Right lobe of liver (tissue), 4 donors: ENCODE data around the gene PRDX6.

ENCODE experiments used
- POLR2A ChIP-seq: fragments of 450-650 bp; IDR thresholded peaks from one replicate; pipeline ENCODE4 v1.6.1; 2017; ENCODE audit warnings: antibody characterized with exemption, mild to moderate bottlenecking
- TF ChIP-seq, protein P1 (sequence below), 4 donors: fragments of 200-600 bp in 3 of 4; fragments of 450-650 bp in 1 of 4; IDR thresholded peaks; one replicate each; pipeline versions ENCODE4 v1.5.1 to v1.8.0; 2016 to 2022; ENCODE audit warnings: antibody characterized with exemption in 4 of 4, mild to moderate bottlenecking in 2 of 4
- donor health status: DM: no; HTN: no; CAD: no.
- donor health status: DM: no; HTN: no; CAD: no.
- donor health status: DM: no; HTN: yes; CAD: no.

DNA sequence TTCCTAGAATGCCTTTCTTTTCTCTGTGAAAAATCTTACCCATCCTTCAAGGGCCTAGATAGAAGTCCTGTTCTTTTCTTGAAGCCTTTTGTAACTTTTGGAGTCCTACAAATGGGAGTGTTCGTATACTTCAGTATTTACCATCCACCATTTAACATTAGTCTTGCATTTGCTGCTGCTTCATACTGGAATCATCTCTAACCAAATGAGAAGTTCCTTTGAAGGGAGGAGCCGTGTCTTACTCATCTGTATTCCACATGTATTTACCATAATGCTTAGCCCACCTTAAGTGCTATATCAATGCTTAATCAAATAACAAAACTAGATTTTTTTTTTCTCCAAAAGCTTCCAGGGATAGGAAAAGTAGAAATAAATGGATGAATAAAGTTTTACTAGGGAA lies 7.1 kb downstream of the PRDX6 start:
- TF ChIP-seq, protein P1, sequence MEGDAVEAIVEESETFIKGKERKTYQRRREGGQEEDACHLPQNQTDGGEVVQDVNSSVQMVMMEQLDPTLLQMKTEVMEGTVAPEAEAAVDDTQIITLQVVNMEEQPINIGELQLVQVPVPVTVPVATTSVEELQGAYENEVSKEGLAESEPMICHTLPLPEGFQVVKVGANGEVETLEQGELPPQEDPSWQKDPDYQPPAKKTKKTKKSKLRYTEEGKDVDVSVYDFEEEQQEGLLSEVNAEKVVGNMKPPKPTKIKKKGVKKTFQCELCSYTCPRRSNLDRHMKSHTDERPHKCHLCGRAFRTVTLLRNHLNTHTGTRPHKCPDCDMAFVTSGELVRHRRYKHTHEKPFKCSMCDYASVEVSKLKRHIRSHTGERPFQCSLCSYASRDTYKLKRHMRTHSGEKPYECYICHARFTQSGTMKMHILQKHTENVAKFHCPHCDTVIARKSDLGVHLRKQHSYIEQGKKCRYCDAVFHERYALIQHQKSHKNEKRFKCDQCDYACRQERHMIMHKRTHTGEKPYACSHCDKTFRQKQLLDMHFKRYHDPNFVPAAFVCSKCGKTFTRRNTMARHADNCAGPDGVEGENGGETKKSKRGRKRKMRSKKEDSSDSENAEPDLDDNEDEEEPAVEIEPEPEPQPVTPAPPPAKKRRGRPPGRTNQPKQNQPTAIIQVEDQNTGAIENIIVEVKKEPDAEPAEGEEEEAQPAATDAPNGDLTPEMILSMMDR (IDR thresholded peaks at IDR 0.05): no peak
- no peak for TF ChIP-seq POLR2A
